ENCODE measurements around the gene KLK12. TPM values are rescaled to one million over a fixed set of nuclear protein-coding genes. Genes with fewer than 3 reads are reported as not detected.

Gene KLK12
- polyA plus RNA-seq, 1 donor (not counting 4 experiments of a cell fraction or from before 2014, with no cell fraction given), result not detected

- no peak for DNase-seq (ENCODE audit: low read depth, low spot score)
- Histone ChIP-seq H3K9me1 (ENCODE audit: control insufficient read depth, extremely low read depth, insufficient read depth, low read length) (no peaks in the 10 kb centered on the region), H3K9ac (ENCODE audit: control insufficient read depth, extremely low read depth, insufficient read depth, low read length) (no peak overlapping the region), H3K9me3 (ENCODE audit: control insufficient read depth, low read depth, low read length) (no peaks in the 10 kb centered on the region), H3K27ac (ENCODE audit: control insufficient read depth, insufficient read depth, low read length) (no peak overlapping the region), H4K20me1 (ENCODE audit: control insufficient read depth, extremely low read depth, insufficient read depth, low read length) (no peaks in the 10 kb centered on the region), H3K36me3 (ENCODE audit: control insufficient read depth in 2 of 2, extremely low read depth in 1 of 2, insufficient read depth in 2 of 2, low read length in 2 of 2) (no peaks in the 10 kb centered on the region), H2AFZ (ENCODE audit: control insufficient read depth, low read length) (no peak overlapping the region), H3K4me2 (ENCODE audit: control insufficient read depth, extremely low read depth, insufficient read depth, low read depth, low read length) (no peak overlapping the region), H3K79me2 (ENCODE audit: control insufficient read depth, insufficient read depth, low read length) (no peaks in the 10 kb centered on the region), H3K4me3 (ENCODE audit: control insufficient read depth in 2 of 3, extremely low read depth in 1 of 3, insufficient read depth in 2 of 3, low read depth in 1 of 3, low read length in 3 of 3) (no peak overlapping the region), H3K27me3 (ENCODE audit: control insufficient read depth, extremely low read depth, insufficient read depth, low read length) (peaks cover 14% of the 10 kb centered on the region), H3K4me1 (ENCODE audit: control insufficient read depth, extremely low read depth, insufficient read depth, low read length) (peaks cover 3% of the 10 kb centered on the region)
- dilution Hi-C loops (cut with MboI; ENCODE audit: extremely low pct_ligation_motif_present, low sequenced_read_pairs), result no loop called here
- FAIRE-seq, result no peak
- no peak for TF ChIP-seq EZH2 (IDR thresholded peaks at IDR 0.05; ENCODE audit: low read length)
- TF ChIP-seq CTCF (optimal IDR thresholded peaks at IDR 0.05 in 1 of 3, IDR thresholded peaks at IDR 0.05 in 1 of 3, conservative IDR thresholded peaks at IDR 0.05 in 1 of 3; ENCODE audit: extremely low read depth in 1 of 3, insufficient read depth in 2 of 3, low read length in 3 of 3), result no peak
Measured at GRCh38 chr19:51060336-51060735, 25.5 kb upstream of the KLK12 start.

GRCh38 chr19:51059715-51060114 is 24.9 kb upstream of the KLK12 start:
- Histone ChIP-seq H3K9me1 (ENCODE audit: control insufficient read depth, extremely low read depth, insufficient read depth, low read length) (no peaks in the 10 kb centered on the region), H3K27ac (ENCODE audit: control insufficient read depth, insufficient read depth, low read length) (no peak overlapping the region), H3K27me3 (ENCODE audit: control insufficient read depth, extremely low read depth, insufficient read depth, low read length) (peaks cover 9% of the 10 kb centered on the region), H3K36me3 (ENCODE audit: control insufficient read depth in 2 of 2, extremely low read depth in 1 of 2, insufficient read depth in 2 of 2, low read length in 2 of 2) (no peaks in the 10 kb centered on the region), H3K9ac (ENCODE audit: control insufficient read depth, extremely low read depth, insufficient read depth, low read length) (no peak overlapping the region), H3K9me3 (ENCODE audit: control insufficient read depth, low read depth, low read length) (no peaks in the 10 kb centered on the region), H4K20me1 (ENCODE audit: control insufficient read depth, extremely low read depth, insufficient read depth, low read length) (no peaks in the 10 kb centered on the region), H3K79me2 (ENCODE audit: control insufficient read depth, insufficient read depth, low read length) (no peaks in the 10 kb centered on the region), H3K4me2 (ENCODE audit: control insufficient read depth, extremely low read depth, insufficient read depth, low read depth, low read length) (no peak overlapping the region), H2AFZ (ENCODE audit: control insufficient read depth, low read length) (no peak overlapping the region), H3K4me1 (ENCODE audit: control insufficient read depth, extremely low read depth, insufficient read depth, low read length) (no peaks in the 10 kb centered on the region), H3K4me3 (ENCODE audit: control insufficient read depth in 2 of 3, extremely low read depth in 1 of 3, insufficient read depth in 2 of 3, low read depth in 1 of 3, low read length in 3 of 3) (no peak overlapping the region)
- dilution Hi-C loops (cut with MboI; ENCODE audit: extremely low pct_ligation_motif_present, low sequenced_read_pairs), result no loop called here
- DNase-seq (ENCODE audit: low read depth, low spot score), result no peak
- FAIRE-seq, result no peak
- TF ChIP-seq CTCF (optimal IDR thresholded peaks at IDR 0.05 in 1 of 3, IDR thresholded peaks at IDR 0.05 in 1 of 3, conservative IDR thresholded peaks at IDR 0.05 in 1 of 3; ENCODE audit: extremely low read depth in 1 of 3, insufficient read depth in 2 of 3, low read length in 3 of 3) (no peak), EZH2 (IDR thresholded peaks at IDR 0.05; ENCODE audit: low read length) (no peak)
